Renal cortical epithelial cell (primary cell): ENCODE data around the gene GALNT10. TPM values are rescaled to one million over a fixed set of nuclear protein-coding genes. Genes with fewer than 3 reads are reported as not detected.
A peak's percentile ranks its signal among the peaks of the same experiment; 100 is the strongest.

ENCODE experiments used
- DNase-seq: peaks from one replicate; pipeline ENCODE4 v3.0.0-alpha.2; 2011; ENCODE audit warnings: low read depth
- total RNA-seq: library from RNA; depleted of rRNA; stranded (reverse); fragments of >200 nt; gene quantifications from 2 replicates; pipeline ENCODE4 v1.2.3, GENCODE V29; 2014

Gene GALNT10
- total RNA-seq, 1 donor from 2014 or later: 78.5 TPM

DNA sequence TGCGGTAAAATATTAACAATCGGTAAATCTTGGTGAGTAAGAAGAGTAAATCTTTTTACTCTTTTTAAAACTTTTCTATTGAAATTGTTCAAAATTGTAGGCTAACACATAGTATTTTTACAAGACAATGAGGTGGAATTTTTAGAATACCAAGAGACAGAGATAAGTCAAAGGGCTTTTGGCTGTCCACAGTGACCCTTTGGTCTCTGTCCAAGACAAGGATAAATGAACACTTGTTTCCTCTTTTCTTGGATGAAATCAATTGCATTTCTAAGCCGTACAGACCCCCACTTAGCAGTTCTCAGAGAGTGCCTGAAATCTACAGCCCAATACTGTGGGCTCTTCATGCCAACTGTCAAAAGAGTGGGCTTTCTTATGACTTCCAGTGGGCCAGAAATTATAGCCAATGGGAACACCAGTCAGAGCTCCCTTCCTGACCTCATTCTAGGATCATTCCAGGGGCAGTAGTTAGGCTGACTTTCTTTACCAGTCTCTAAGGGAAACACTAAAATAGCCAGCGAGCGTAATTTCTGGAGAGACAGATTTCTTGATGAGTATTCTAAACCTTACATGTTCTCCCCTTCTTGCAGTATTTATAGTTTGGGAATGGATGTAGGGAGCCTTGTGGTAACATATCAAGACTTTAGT, 74.1 kb downstream of the GALNT10 start:
- no peak for DNase-seq

DNA sequence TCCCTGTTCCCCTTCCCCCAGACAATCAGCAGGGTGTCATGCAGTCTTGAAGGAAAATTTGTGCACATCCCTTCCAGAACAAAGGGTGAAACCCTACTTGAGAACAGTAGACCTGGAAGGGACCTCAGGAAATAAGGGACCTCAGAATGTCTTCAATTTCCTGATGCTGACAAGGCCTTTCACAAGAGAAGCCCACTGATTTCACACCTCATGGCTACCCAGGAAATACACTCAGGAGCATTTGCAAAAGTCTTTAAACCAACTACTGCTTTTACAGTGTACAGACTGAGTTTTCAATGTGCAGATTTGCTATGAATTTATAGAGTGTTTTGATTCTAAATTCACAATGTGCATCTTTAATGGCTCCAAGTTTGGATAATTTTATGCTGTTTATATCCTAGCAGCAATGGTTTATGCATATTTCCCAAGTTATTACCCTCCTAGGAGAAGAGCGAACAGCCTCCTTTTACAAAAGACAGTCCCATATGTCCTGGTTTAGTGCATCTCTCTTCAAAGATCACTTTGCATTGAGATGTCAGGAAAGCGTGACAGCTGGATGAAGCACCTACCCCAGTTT, 74.8 kb downstream of the GALNT10 start:
- DNase-seq: no peak

DNA sequence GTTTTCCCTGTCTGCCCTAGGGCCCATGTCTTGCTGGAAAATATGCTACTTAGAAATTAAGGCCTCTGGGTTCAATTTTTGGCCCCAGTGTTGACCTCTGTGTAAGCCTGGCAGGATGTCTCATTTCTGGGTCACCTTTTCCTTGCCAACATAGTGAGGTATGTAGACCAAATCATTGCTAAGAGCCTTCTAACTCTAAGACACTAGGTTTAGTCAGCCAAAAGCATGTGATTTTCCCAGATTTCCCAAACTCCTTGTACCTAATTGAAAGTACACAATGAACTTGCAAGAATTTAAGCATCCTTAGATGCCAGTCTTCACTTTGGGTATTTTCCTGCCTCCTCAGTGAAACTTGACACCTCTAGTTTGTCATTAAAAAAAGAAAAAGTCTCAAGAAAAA, 77.0 kb downstream of the GALNT10 start:
- DNase-seq: peak; percentile 96

DNA sequence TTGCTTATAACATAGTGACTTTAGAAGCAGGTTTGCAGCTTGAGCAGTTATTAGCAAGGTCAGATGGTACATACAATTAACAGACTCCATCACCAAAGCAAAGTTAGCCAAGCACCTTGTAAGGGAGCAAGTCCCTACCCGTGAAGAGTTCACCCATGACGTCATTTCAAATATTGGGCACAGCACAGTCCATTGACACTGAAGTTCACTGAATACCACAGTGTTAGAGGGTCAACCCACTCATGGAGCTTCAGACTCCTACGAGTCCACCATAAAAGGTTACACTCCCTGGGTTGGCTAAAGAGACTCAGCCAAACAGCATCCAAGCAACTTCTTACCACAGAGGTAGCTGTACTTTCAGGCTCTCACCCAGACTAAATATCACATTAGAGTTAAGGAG, 77.5 kb downstream of the GALNT10 start:
- peak; percentile 49 for DNase-seq

DNA sequence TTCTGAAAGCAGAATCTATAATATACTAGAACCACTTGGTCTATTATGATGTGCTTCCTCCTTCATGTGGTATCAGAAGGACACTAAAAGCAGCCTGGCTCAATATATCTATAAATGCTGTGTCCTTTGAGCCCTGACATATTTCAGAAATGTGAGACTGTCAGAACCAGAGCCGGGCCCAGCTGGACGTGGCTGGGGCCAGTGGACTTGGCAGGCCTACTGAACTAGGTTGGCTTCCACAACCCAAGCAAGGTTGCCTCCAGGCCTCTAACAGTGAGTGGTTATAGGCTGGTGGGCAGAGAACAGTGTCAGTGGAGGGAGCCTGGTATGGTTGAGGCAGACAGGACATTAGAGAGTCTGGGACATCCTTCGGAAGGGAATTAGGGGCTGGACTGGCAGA, 78.9 kb downstream of the GALNT10 start:
- no peak for DNase-seq

DNA sequence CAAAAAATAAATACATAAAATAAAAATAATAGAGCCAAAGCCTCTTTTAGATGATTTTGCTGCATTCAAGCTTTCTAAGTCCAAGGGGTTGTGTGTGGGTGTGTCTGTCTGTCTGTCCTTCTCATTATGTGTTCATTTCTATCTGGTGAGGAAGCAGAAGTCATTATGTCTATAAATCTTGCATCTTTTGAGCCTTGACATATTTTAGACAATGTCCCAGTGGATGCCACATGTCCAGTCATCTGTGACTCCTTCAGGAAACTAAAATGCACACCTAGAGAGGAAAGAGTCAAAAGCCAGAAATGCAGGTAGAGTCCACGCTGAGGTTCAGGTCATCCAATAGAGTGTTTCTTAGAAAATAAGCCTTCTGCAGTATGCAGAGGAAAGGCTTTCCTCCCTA, 80.9 kb downstream of the GALNT10 start:
- DNase-seq: peak; percentile 21

DNA sequence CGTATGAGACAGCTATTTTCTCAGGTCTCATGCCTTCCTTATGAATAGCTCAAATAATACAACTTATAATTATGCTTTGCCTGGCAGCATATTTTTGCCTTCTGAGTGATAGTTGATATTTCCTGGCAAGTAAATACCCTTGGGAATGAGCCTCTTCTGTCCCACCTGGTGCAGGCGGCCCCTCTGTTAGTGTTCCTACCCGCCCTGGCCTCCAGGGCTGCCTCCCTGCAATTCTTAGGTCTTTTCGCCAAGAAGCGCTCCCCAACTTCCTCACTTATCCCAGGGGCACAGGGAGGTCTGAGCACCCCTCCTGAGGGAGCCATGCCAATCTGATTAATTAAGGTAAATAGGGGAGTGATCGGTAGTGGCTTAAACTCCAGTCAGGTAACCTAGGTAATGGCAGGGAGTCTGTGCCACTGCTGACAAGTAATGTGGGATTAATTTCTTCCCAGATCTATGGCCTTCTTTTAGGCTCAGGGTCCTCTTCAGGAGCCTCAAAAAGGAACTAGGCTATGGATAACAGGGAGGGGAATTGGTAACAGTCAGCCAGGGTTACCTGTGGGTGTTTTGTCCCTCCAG, 81.5 kb downstream of the GALNT10 start:
- DNase-seq: no peak

DNA sequence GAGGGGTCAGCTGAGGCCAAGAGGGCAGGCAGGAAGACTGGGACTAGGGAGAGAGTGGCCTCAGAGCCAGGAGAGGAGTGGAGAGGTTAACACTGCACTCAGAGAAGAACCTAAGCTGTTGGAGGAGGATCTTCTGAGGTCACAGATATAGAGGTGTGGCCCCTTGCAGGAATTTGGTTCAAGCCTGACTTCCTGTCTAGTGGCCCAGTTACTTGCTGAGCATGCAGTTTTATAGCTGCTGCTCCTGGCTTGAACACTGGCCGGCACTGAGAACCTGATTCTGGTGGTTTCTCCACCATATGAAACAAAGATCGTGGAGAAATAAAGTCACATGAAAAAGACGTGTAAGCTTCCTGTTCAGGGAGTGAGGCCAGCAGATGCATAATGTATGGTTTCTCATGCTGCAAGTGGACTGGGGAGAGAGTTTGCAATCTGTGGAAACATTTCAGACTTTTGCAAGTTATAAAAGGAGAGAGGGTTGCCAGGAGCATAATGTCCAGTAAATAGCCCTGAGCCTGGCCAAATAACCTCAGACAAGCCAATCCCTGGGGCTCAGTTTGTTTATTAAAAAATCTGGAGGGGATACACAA, 82.6 kb downstream of the GALNT10 start:
- peak; percentile 73 for DNase-seq

DNA sequence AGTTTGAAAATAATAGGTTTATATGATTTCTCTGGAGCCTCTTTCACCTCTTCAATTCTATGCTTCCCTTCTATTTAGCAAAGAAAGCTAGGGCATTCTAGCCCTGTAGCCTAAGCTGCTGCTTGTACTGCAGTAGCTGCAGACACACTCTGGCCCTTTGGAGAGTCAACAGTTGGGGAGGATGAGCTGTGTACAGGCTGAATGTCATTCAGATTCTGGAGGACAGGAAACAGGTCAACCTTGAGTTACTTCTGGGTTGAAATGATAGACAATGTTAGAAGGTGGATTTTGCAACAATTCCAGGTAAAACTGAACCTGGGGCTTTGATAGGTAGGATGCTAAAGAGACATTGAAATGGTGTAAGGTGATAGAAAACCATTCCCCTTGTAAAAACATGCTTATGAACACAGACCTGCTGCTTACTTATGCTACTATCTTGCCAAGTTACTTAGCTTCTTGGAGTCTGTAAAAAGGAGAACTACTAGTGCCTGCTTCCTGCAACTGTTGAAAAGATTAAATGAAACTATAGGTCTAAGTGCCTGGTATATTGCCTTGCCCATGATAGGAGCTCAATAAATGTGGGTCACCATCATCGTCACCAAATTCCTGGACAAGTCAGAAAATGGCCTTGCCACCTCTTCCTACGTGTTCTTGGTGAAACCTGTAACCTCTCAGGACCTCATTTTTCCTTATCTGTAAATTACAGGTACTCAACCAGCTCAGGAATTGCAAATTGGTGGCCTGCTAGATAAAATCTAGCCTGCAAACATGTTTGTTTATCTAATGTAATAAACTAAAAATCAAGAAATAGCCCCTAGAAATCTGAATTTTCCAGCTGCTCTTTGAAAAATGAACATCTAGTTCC, 83.7 kb downstream of the GALNT10 start:
- no peak for DNase-seq

DNA sequence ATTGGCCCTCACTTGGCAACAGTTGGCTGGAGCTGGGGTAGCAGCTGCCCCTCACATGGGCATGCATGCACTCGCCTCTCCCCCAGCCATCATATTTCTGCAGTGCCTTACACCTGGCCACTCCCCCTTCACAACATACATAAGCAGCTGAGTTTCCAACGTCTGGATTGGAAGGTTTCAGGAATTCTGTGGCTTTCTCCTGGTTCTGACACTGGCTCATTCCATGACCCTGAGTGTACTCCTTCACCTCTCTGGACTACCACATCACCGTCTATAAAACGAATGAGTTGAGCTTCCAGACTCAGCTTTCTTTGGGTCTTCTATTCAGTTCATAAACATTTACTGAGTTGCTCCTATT, 84.3 kb downstream of the GALNT10 start:
- no peak for DNase-seq

DNA sequence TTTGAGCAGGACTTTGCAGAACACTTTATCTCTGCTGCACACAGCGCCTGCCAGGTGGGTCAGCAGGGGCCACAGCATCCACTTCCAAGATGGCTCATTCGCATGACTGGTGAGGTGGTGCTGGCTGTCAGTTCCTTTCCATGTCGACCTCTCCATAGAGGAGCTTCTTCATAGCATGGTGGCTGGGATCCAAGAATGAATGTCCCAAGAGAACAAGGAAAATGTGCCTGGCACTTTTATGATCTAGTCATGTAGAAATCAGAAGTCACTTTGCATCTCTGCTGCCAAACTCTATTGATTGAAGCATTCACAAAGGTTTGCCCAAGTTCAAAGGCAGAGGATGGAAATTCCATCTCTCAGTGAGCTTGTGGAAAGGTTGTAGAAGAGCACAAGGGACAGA, 85.0 kb downstream of the GALNT10 start:
- DNase-seq: no peak

DNA sequence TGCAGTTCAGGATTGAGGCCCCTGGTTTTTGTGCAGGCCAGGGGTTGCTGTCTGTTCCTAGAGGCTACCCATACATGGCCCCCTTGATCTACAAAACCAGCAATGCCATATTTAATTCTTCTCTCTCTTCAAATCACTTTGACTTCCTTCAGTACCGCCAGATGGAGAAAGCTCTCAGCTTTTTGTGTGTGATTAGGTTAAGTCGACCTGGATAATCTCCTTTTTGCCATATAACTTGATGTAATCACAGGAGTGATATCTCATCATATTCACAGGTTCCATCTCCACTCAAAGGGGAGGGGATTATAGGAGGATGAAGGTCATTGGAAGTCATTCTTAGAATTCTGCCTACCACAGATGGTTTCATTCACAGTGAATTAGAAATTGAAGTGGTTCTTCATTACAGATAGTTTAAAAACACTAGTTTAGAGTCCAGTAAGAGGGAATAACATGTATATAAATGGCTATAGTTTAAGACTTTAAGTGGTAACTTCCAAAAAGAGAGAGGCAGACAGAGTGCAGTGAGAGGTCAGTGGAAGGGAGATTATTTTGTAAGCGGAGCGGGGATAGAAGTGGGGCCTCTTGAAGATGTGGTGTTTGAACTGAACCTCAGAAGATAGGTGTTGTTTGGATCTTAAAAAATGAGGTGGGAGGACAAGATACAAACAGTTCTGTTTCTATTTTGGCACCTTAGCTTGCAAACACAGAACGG, 85.9 kb downstream of the GALNT10 start:
- no peak for DNase-seq

DNA sequence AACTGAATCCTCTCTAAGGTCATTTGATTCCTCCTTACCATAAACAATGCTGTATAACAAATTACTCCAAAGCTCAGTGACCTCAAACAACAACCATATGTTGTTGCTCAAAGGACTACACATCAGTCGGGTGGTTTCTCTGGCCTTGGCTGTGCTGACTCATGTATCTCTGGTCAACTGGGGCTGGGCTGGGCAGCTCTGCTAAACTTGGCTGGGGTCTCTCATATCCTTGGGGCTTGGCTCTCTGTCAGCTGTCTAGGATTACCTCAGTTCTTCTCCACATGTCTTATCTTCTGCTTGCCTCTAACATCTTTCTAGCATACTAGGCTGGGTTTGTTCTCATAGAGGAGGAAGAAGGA, 86.4 kb downstream of the GALNT10 start:
- peak; percentile 56 for DNase-seq

DNA sequence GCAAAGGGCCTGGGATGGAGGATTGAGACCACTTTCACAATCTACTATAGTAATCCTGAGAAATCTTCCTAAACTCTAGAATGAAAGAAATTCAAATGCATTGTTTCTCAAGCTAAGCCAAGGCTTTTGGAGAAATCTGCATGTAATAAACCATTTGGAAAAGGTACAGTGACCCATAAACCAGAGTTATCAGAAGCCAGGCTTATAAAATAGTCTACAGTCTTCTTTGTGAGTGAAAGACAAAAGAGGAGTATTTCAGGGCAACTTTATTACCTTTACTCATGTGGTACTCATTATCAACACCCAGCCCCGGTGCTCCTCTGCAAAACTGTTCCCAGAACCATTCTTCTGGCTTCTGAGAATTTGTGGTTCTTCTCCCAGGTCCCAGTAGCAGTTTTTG, 87.0 kb downstream of the GALNT10 start:
- DNase-seq: no peak

DNA sequence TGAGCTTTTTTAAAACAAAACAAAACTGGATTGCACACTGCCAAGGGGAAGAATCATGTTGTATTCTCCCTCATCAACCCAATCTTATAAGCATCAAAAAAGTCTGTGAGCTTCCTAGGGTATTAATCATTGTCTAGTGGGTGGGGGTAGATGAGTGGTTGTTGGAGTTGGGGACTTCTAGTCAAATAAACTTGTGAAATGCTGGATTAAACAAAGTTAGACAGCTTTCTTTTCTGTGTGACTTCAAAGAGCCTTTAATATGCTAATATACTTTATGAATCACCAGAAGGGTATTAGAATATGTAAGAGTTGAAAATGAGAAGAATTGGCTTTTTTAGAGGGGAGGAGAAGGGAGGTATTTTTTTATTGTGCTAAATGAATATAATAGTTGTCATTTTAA, 87.7 kb downstream of the GALNT10 start:
- DNase-seq: peak; percentile 58

DNA sequence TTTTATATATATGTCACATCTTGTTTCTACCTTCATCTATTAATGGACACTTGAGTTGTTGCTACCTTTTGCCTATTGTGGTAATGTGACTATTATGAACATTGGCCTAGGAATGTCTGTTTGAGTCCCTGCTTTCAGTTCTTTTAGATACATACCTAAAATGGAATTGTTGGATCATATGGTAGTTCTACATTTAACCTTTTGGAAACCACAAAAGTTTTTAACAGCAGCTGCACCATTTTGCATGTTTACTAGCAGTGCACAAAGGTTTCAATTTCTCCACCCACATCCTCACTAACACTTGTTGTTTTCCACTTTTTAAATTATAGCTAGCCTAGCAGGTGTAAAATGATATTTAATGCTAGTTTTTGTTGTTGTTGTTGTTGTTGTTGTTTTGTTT, 88.4 kb downstream of the GALNT10 start:
- DNase-seq: no peak

DNA sequence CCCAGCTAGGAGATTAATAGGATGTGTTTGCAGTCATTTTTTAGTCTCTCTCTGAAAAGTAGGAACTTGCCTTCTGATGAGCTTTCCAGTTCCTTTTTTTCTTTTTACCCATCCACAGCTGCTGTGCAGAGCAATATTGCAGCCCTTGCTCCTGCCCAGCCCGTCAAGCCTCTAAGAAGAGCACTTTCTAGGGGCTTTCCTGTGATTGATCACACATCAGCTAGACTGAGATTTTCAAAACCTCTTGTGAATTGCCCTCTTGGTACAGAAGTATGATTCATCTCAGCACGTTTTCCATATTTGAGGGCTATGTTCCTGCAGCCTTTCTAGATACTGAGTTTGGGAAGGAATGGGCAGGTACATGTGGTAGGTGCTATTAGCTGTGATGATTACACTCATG, 93.9 kb downstream of the GALNT10 start:
- DNase-seq: no peak

DNA sequence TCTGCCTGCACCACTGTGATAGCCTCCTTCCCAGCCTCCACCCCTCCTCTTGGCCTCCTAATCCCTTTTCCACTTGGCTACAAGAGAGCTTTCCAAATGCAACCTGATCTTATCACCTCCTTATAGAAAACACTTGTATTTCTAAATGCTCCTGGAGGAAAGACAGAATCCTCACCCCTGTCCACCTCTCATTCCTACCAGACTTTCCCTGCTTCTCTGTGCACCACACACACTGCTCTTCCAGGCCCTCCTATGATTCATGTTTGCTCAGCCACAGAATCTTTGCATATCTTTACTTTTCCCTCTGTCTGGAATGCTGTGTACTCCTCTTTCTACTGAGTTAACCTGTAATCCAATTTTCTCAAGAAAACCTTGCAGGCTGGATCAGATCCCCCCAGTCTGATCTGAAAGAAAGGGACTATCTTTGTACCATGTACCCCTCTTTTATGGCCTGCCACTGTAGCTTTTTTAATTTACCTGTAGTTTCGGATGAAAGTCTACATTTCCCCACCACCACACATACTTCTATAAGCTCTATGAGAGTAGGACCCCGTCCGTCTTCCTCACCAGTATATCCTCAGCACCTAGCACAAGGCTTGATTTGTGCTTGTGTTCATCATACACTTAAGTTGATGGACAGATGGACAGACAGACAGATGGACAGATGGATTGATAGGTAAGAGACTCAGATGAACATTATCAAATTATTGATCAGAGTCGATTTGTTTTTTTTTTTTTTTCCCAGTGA, 95.3 kb downstream of the GALNT10 start:
- peak; percentile 91 for DNase-seq

DNA sequence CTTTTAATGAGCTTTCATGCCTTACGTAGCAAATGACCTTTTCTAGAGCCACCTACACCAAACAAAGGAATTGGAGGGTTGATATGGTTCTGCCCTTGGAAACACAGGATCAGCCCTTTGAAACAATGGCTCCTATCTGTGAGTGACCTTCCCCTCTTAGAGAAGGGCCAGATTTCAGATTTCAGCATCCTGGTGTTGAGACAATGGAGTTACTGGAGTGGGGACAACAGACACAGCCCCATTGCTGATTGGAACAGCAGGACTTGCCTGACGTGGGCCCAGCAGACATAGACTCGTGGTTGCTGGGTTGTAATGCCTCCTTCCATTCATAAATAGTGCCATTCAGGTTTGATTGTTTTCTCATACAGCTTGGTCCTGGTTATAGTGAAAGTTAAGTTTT, 96.0 kb downstream of the GALNT10 start:
- DNase-seq: no peak

DNA sequence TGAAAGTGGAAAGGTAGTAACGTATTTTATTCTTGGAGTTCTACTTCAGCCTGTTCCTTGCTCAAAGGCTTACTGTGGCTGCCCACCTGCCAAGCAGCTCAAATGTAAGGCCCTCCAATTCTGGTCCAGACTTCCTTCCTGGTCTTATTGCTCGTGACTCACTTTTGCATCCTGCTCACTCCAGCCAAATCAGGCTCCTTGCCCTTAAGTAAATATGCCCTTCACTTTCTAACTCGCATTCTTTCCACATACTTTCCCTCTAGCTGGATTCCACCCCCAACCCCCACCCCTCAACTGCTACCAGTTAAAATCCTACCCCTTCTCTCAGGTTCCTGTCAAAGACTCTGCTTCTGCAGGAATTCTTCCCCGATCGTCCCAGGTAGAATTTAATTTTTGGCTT, 96.6 kb downstream of the GALNT10 start:
- DNase-seq: peak; percentile 95

DNA sequence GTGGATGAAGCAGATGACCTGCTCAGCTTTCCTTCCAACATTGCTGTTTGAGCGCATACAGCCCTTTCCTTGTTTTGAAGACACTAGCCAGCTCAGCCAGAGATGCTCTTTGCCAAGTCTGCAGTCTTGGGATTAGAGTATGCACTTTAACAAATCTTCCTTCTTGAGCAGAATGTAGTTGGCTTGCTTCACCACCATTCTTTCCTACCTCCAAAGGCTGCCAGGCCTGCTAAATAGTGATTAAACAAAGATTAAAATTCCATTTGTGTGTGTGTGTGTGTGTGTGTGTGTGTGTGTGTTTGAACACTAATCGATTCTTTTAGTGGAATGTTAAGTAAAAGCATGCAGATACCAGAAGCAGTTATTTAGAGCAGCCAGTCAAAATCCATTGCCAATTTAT, 97.6 kb downstream of the GALNT10 start:
- DNase-seq: no peak
